IMR-90 (cell line): ENCODE results near the gene COMMD1. TPM values are rescaled to one million over a fixed set of nuclear protein-coding genes. Genes with fewer than 3 reads are reported as not detected.
A peak's percentile ranks its signal among the peaks of the same experiment; 100 is the strongest.

ENCODE experiments used
- ATAC-seq: fragments of 200-7000 bp; cut with Tn5 transposase; 2 replicates; pipeline ENCODE4 v1.9.1; 2020; ENCODE audit warnings: low read depth, mild to moderate bottlenecking, moderate library complexity
- BruUV-seq: library from RNA; stranded (reverse); fragments of 400-500 nt; replicated peaks from 2 replicates; lab custom pipeline; 2021; lab: Mats Ljungman, UMichigan
- CTCF ChIA-PET: fragments of 300-600 bp; formaldehyde crosslinking; extraction: SDS; loops from one replicate; lab custom pipeline; 2021; ENCODE audit warnings: antibody characterized with exemption; lab: Yijun Ruan, JAX
- POLR2A ChIA-PET: fragments of 300-600 bp; sonication (Branson Sonifier 250); formaldehyde crosslinking; loops from one replicate; lab custom pipeline; 2022; ENCODE audit warnings: antibody characterized with exemption; ENCODE audit not compliant: unreplicated experiment; lab: Charles Lee
- DNase-seq: peaks from one replicate; pipeline ENCODE4 v3.0.0; 2013
- H2AFZ ChIP-seq: replicated peaks from 2 replicates; pipeline ENCODE3; 2013; ENCODE audit warnings: low read length, mild to moderate bottlenecking; ENCODE audit not compliant: poor library complexity
- H2AK5ac ChIP-seq: 2 replicates; pipeline ENCODE4 v1.6.1; 2013; ENCODE audit warnings: low read depth, low read length, inconsistent platforms
- H2AK9ac ChIP-seq: replicated peaks from 2 replicates; pipeline ENCODE3; 2013; ENCODE audit warnings: mild to moderate bottlenecking, low read depth, low read length, moderate library complexity; ENCODE audit not compliant: poor library complexity
- H2BK120ac ChIP-seq: 2 replicates; pipeline ENCODE4 v1.6.1; 2013; ENCODE audit warnings: low read depth, low read length, inconsistent platforms
- H2BK15ac ChIP-seq: 3 replicates; pipeline ENCODE4 v1.6.1; 2013; ENCODE audit warnings: low read depth, low read length, inconsistent platforms
- H2BK20ac ChIP-seq: 2 replicates; pipeline ENCODE4 v1.6.1; 2013; ENCODE audit warnings: low read depth, mild to moderate bottlenecking, inconsistent platforms, low read length, moderate library complexity
- H2BK5ac ChIP-seq: 2 replicates; pipeline ENCODE4 v1.6.1; 2013; ENCODE audit warnings: mild to moderate bottlenecking, low read depth, low read length, inconsistent platforms; ENCODE audit not compliant: poor library complexity, severe bottlenecking
- H3K14ac ChIP-seq: replicated peaks from 2 replicates; pipeline ENCODE4 v1.6.1; 2013; ENCODE audit warnings: low read depth, low read length, inconsistent platforms
- H3K18ac ChIP-seq: 2 replicates; pipeline ENCODE4 v1.6.1; 2013; ENCODE audit warnings: low read depth, low read length, control low read depth
- H3K23ac ChIP-seq: 2 replicates; pipeline ENCODE4 v1.6.1; 2013; ENCODE audit warnings: low read depth, low read length, inconsistent platforms
- H3K27ac ChIP-seq: 2 replicates; pipeline ENCODE4 v1.5.1; 2013; ENCODE audit warnings: mild to moderate bottlenecking, control low read depth, low read length; ENCODE audit not compliant: insufficient read depth
- H3K27me3 ChIP-seq: 2 replicates; pipeline ENCODE4 v1.6.1; 2013; ENCODE audit warnings: low read length; ENCODE audit not compliant: control insufficient read depth, insufficient read depth
- H3K36me3 ChIP-seq: 2 replicates; pipeline ENCODE4 v1.6.1; 2013; ENCODE audit warnings: low read length, mixed read lengths; ENCODE audit not compliant: control insufficient read depth, insufficient read depth
- H3K4ac ChIP-seq: 2 replicates; pipeline ENCODE4 v1.6.1; 2013; ENCODE audit warnings: low read depth, low read length, inconsistent platforms
- H3K4me1 ChIP-seq: 2 replicates; pipeline ENCODE4 v1.6.1; 2013; ENCODE audit warnings: low read length, mixed read lengths; ENCODE audit not compliant: control insufficient read depth, insufficient read depth
- H3K4me2 ChIP-seq: 2 replicates; pipeline ENCODE4 v1.6.1; 2013; ENCODE audit warnings: low read depth, mild to moderate bottlenecking, control low read depth, low read length, moderate library complexity
- H3K4me3 ChIP-seq: 2 replicates; pipeline ENCODE4 v1.5.1; 2013; ENCODE audit warnings: low read depth, mild to moderate bottlenecking, control low read depth, low read length, moderate library complexity; ENCODE audit not compliant: insufficient read depth
- H3K56ac ChIP-seq: 2 replicates; pipeline ENCODE4 v1.6.1; 2013; ENCODE audit warnings: low read length, inconsistent platforms; ENCODE audit not compliant: insufficient read depth; ENCODE audit errors: extremely low read depth
- H3K79me1 ChIP-seq, 2 experiments: 2 replicates each; pipeline ENCODE4 v1.6.1; 2013; ENCODE audit warnings: low read length in 2 of 2, inconsistent platforms in 1 of 2, low read depth in 1 of 2
- H3K9ac ChIP-seq: 2 replicates; pipeline ENCODE4 v1.6.1; 2013; ENCODE audit warnings: low read depth, low read length, control low read depth
- H3K9me1 ChIP-seq: 2 replicates; pipeline ENCODE4 v1.6.1; 2013; ENCODE audit warnings: low read length, inconsistent platforms; ENCODE audit not compliant: insufficient read depth
- H3K9me3 ChIP-seq: 2 replicates; pipeline ENCODE4 v1.6.1; 2013; ENCODE audit warnings: low read length; ENCODE audit not compliant: control insufficient read depth, insufficient read depth
- H4K20me1 ChIP-seq: 2 replicates; pipeline ENCODE4 v1.6.1; 2013; ENCODE audit warnings: low read length, inconsistent platforms; ENCODE audit not compliant: insufficient read depth
- H4K5ac ChIP-seq: 2 replicates; pipeline ENCODE4 v1.6.1; 2013; ENCODE audit warnings: mild to moderate bottlenecking, low read depth, low read length, control low read depth
- H4K8ac ChIP-seq, 2 experiments: 2 replicates each; pipeline ENCODE4 v1.6.1; 2013; ENCODE audit warnings: low read depth in 2 of 2, low read length in 2 of 2, control low read depth in 1 of 2, inconsistent platforms in 1 of 2
- H4K91ac ChIP-seq: 2 replicates; pipeline ENCODE4 v1.6.1; 2013; ENCODE audit warnings: low read depth, low read length, inconsistent platforms; ENCODE audit not compliant: insufficient read depth
- BHLHE40 ChIP-seq: fragments of 150-350 bp; IDR thresholded peaks from 2 replicates; pipeline ENCODE4 v1.6.1; 2016; ENCODE audit warnings: mild to moderate bottlenecking, low read depth, low read length
- CEBPB ChIP-seq: IDR thresholded peaks from 2 replicates; pipeline ENCODE4 v1.6.1; 2012; ENCODE audit warnings: low read depth, low read length, improper control_type of control experiment
- CHD1 ChIP-seq: IDR thresholded peaks from 2 replicates; pipeline ENCODE4 v1.6.1; 2012; ENCODE audit warnings: low read depth, low read length, improper control_type of control experiment
- CTCF ChIP-seq: conservative IDR thresholded peaks from 2 replicates; pipeline ENCODE4 v1.5.1; 2012; ENCODE audit warnings: mild to moderate bottlenecking, low read depth, low read length, improper control_type of control experiment
- ELK1 ChIP-seq: fragments of 150-350 bp; IDR thresholded peaks from 2 replicates; pipeline ENCODE4 v1.6.1; 2016; ENCODE audit warnings: low read depth, mild to moderate bottlenecking, low read length, moderate library complexity, borderline replicate concordance
- FOS ChIP-seq: fragments of 150-350 bp; IDR thresholded peaks from 2 replicates; pipeline ENCODE4 v1.6.1; 2016; ENCODE audit warnings: low read depth, low read length
- MAFK ChIP-seq: IDR thresholded peaks from 2 replicates; pipeline ENCODE4 v1.6.1; 2012; ENCODE audit warnings: low read depth, low read length, improper control_type of control experiment
- MAZ ChIP-seq: IDR thresholded peaks from 2 replicates; pipeline ENCODE4 v1.6.1; 2012; ENCODE audit warnings: low read depth, mild to moderate bottlenecking, low read length, improper control_type of control experiment, moderate library complexity, borderline replicate concordance
- MXI1 ChIP-seq: IDR thresholded peaks from 2 replicates; pipeline ENCODE4 v1.6.1; 2012; ENCODE audit warnings: low read depth, mild to moderate bottlenecking, low read length, moderate library complexity, borderline replicate concordance
- NFE2L2 ChIP-seq: fragments of 150-350 bp; IDR thresholded peaks from 2 replicates; pipeline ENCODE4 v1.6.1; 2016; ENCODE audit warnings: low read depth, mild to moderate bottlenecking, low read length
- POLR2A ChIP-seq: IDR thresholded peaks from 2 replicates; pipeline ENCODE4 v1.6.1; 2012; ENCODE audit warnings: mild to moderate bottlenecking, low read depth, low read length
- RAD21 ChIP-seq: IDR thresholded peaks from 2 replicates; pipeline ENCODE4 v1.6.1; 2012; ENCODE audit warnings: low read length, improper control_type of control experiment
- RCOR1 ChIP-seq: IDR thresholded peaks from 2 replicates; pipeline ENCODE4 v1.6.1; 2012; ENCODE audit warnings: mild to moderate bottlenecking, low read length, improper control_type of control experiment; ENCODE audit not compliant: insufficient replicate concordance
- RFX5 ChIP-seq: IDR thresholded peaks from 2 replicates; pipeline ENCODE4 v1.8.0; 2012; ENCODE audit warnings: low read depth, mild to moderate bottlenecking, low read length, moderate library complexity
- SMC3 ChIP-seq: fragments of 150-350 bp; IDR thresholded peaks from 2 replicates; pipeline ENCODE4 v1.6.1; 2016; ENCODE audit warnings: low read depth, mild to moderate bottlenecking, antibody characterized with exemption, low read length, moderate library complexity
- USF2 ChIP-seq: fragments of 150-350 bp; IDR thresholded peaks from 2 replicates; pipeline ENCODE4 v1.6.1; 2017; ENCODE audit warnings: mild to moderate bottlenecking, antibody characterized with exemption, low read length, low read depth
- dilution Hi-C: fragments of 300-500 bp; cut with HindIII; formaldehyde crosslinking; loops from one replicate; pipeline ENCODE4 v1.14.3; 2018; ENCODE audit warnings: low sequenced_read_pairs; ENCODE audit not compliant: unreplicated experiment
- in situ Hi-C: fragments of 300-500 bp; cut with MboI; formaldehyde crosslinking; loops from 3 replicates; pipeline ENCODE4 v1.14.3; 2019; ENCODE audit warnings: low sequenced_read_pairs, inconsistent platforms, mixed read lengths
- intact Hi-C: fragments of 100-400 bp; cut with micrococcal nuclease; formaldehyde crosslinking; loops from 2 replicates; pipeline ENCODE4 v1.10.0; 2022
- polyA plus RNA-seq, 3 experiments: library from polyadenylated mRNA; depleted of rRNA; stranded (reverse); fragments of >200 nt; gene quantifications; 2 replicates each; pipeline ENCODE4 v1.2.3, GENCODE V29; 2012; ENCODE audit warnings: low replicate concordance in 1 of 3
- total RNA-seq: library from RNA; depleted of rRNA; stranded (reverse); fragments of >200 nt; gene quantifications from 2 replicates; pipeline ENCODE4 v1.2.3, GENCODE V29; 2012

Gene COMMD1
- total and polyA plus RNA-seq, 2 of the 4 experiments (the other 2 are of a cell fraction): 42.8 to 60.4 TPM

- no peak overlapping the region for H2BK15ac ChIP-seq
- H3K4me2 ChIP-seq: no peak overlapping the region
- no peak overlapping the region for H3K27ac ChIP-seq
Measured at GRCh38 chr2:62149708-62150107, 244.2 kb downstream of the COMMD1 start.

More at GRCh38 chr2:62149708-62150107, 244.2 kb downstream of the COMMD1 start:
- ATAC-seq (peak; percentile 98), DNase-seq (peak; percentile 96)
- no peak overlapping the region for H3K9ac ChIP-seq
- no peak overlapping the region for H2AFZ ChIP-seq
- no TSS peak for BruUV-seq
- no peaks in the 10 kb centered on the region for H3K9me3 ChIP-seq
- H3K4me3 ChIP-seq: no peak overlapping the region
- no peaks in the 10 kb centered on the region for H4K20me1 ChIP-seq
- intact Hi-C loops: loop anchor here (2.0 kb wide), 1 partner anchor 261 kb away; no protein-coding TSS in a partner anchor
- H3K4ac ChIP-seq: no peak overlapping the region
- peaks cover 3% of the 10 kb centered on the region; the same call in 1 of the 2 replicates for H3K9me1 ChIP-seq
- H4K91ac ChIP-seq: no peak overlapping the region
- no peak overlapping the region for H2BK120ac ChIP-seq
- H2BK20ac ChIP-seq: no peak overlapping the region
- no peak overlapping the region for H3K56ac ChIP-seq
- H3K4me1 ChIP-seq: no peaks in the 10 kb centered on the region
- H4K8ac ChIP-seq: no peak overlapping the region
- no peak overlapping the region for H3K18ac ChIP-seq
- H2BK5ac ChIP-seq: no peak overlapping the region
- CTCF ChIA-PET: no interaction called here
- in situ Hi-C loops: no loop called here
- H3K36me3 ChIP-seq: no peaks in the 10 kb centered on the region
- no peaks in the 10 kb centered on the region for H3K27me3 ChIP-seq
- H3K23ac ChIP-seq: no peak overlapping the region
- H3K14ac ChIP-seq: no peak overlapping the region
- dilution Hi-C loops: no loop called here
- H3K79me1 ChIP-seq: no peaks in the 10 kb centered on the region
- no peak overlapping the region for H2AK9ac ChIP-seq
- H4K5ac ChIP-seq: no peak overlapping the region
- no peak overlapping the region for H2AK5ac ChIP-seq
- POLR2A ChIA-PET: no interaction called here
- TF ChIP-seq FOS (peak; percentile 58), RAD21 (no peak), ELK1 (no peak), CTCF (no peak), MAFK (no peak), MXI1 (no peak), NFE2L2 (peak; percentile 34; the same call in 1 of the 2 replicates), CEBPB (no peak), SMC3 (no peak), RFX5 (no peak), USF2 (no peak), MAZ (no peak), POLR2A (no peak), CHD1 (no peak), RCOR1 (peak; percentile 14), BHLHE40 (peak; percentile 78)
